Spleen (tissue), 7 donors: ENCODE results near the gene AGPS.

Experiments used
- POLR2A ChIP-seq, 3 donors: fragments of 450-650 bp; IDR thresholded peaks; one replicate each; pipeline ENCODE4 v1.5.1; 2017; ENCODE audit warnings: antibody characterized with exemption in 3 of 3, mild to moderate bottlenecking in 1 of 3
- TF ChIP-seq, protein P1 (sequence below), 11 experiments: fragments of 200-600 bp in 7 of 11; fragments of 450-650 bp in 4 of 11; sonication (generic) in 4 of 11; IDR thresholded peaks in 8 of 11; conservative IDR thresholded peaks in 3 of 11; 1 replicate in 7 of 11; 2 replicates in 4 of 11; pipeline versions ENCODE4 v1.4.0 to v1.8.0; 2016 to 2021; ENCODE audit warnings: antibody characterized with exemption in 11 of 11, inconsistent platforms in 4 of 11, mild to moderate bottlenecking in 1 of 11
- donor health status: DM: no; HTN: no; CAD: no; lungs with moderate emphysema.
- donor health status: DM: no; HTN: no; CAD: no.
- donor health status: DM: no; HTN: no; CAD: no.

DNA sequence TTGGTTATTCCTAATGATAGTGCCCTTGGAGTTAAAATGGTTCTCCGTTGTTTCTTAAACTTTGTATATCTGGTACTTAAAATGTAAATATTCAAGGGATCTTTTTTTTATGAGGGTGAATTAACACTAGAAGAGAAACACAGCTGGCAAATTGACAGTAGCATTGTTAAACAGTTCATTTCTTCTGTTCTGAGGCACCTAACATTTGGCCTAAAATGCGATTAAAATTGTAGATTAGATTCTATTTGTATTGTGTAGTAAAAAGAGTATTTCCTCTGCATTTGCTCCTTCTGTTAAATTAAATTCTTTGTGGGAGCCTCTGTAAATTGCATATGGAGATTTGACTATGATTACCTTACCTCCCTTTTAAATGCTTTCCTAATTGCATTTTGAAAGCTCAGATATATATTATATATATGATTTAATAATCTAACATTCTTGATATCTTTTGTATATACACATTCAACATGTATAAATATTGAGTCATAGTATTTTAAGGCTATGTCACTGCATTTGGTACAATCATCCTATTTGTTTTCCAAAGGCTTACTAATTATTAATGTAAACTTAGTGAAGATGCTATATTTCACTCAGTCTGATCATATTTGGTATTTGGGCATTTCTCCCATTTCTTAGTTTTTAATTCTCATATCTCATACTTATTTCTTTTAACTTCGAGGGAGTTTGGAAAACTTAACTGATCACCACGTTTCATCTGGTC lies 124.4 kb downstream of the AGPS start:
- TF ChIP-seq, protein P1, sequence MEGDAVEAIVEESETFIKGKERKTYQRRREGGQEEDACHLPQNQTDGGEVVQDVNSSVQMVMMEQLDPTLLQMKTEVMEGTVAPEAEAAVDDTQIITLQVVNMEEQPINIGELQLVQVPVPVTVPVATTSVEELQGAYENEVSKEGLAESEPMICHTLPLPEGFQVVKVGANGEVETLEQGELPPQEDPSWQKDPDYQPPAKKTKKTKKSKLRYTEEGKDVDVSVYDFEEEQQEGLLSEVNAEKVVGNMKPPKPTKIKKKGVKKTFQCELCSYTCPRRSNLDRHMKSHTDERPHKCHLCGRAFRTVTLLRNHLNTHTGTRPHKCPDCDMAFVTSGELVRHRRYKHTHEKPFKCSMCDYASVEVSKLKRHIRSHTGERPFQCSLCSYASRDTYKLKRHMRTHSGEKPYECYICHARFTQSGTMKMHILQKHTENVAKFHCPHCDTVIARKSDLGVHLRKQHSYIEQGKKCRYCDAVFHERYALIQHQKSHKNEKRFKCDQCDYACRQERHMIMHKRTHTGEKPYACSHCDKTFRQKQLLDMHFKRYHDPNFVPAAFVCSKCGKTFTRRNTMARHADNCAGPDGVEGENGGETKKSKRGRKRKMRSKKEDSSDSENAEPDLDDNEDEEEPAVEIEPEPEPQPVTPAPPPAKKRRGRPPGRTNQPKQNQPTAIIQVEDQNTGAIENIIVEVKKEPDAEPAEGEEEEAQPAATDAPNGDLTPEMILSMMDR (IDR thresholded peaks at IDR 0.05 in 8 of 11, conservative IDR thresholded peaks at IDR 0.05 in 3 of 11) = no peak
- TF ChIP-seq POLR2A (IDR thresholded peaks at IDR 0.05) = no peak
